GM12891 (cell line): ENCODE data around the gene NKAIN2.

Experiments used
- PAX5 ChIP-seq: IDR thresholded peaks from 2 replicates; pipeline ENCODE4 v1.6.1; 2011; ENCODE audit warnings: low read length, moderate library complexity, mild to moderate bottlenecking; ENCODE audit not compliant: insufficient read depth, severe bottlenecking
- POLR2A ChIP-seq: IDR thresholded peaks from 2 replicates; pipeline ENCODE4 v1.6.1; 2011; ENCODE audit warnings: low read depth, low read length, control low read depth
- POLR2AphosphoS5 ChIP-seq: IDR thresholded peaks from 2 replicates; pipeline ENCODE4 v1.6.1; 2011; ENCODE audit warnings: low read depth, low read length, control low read depth
- SPI1 ChIP-seq: IDR thresholded peaks from 2 replicates; pipeline ENCODE4 v1.6.1; 2011; ENCODE audit warnings: low read depth, low read length, control low read depth
- TAF1 ChIP-seq: IDR thresholded peaks from 2 replicates; pipeline ENCODE4 v1.6.1; 2011; ENCODE audit warnings: low read depth, low read length, control low read depth

DNA sequence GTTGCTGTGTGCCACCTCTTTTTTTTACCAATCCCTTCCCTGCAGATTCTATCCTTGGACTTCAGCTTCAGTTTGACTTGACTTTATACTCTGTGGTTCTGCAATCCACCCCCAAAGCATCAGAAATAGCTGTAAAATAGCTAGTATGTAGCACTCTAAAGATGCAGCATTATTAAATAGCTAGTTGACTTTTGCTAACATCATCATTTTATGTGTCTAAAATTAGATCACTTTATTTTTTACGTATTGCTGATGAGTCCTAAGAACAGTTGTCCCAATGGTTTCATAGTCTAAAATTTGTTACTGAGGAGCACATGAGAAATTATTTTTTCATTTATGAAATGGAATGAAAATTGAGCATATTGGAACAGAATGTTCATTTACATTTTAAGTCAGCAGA, 138.2 kb downstream of the NKAIN2 start:
- TF ChIP-seq TAF1 (no peak), POLR2AphosphoS5 (no peak), POLR2A (no peak), PAX5 (no peak), SPI1 (no peak)
